HG02588 (cell line): Measurements from ENCODE around the gene GMNN.
"Not testable (repeated sequence)": the region's sequence is repeated elsewhere in the genome, so short reads cannot be mapped to it uniquely, and the experiment has no call there.

Source experiments
- ATAC-seq: cut with Tn5 transposase; IDR thresholded peaks from one replicate; pipeline ENCODE4 v1.9.1; 2021; ENCODE audit warnings: mild to moderate bottlenecking, moderate library complexity; ENCODE audit not compliant: unreplicated experiment

Gene GMNN

DNA sequence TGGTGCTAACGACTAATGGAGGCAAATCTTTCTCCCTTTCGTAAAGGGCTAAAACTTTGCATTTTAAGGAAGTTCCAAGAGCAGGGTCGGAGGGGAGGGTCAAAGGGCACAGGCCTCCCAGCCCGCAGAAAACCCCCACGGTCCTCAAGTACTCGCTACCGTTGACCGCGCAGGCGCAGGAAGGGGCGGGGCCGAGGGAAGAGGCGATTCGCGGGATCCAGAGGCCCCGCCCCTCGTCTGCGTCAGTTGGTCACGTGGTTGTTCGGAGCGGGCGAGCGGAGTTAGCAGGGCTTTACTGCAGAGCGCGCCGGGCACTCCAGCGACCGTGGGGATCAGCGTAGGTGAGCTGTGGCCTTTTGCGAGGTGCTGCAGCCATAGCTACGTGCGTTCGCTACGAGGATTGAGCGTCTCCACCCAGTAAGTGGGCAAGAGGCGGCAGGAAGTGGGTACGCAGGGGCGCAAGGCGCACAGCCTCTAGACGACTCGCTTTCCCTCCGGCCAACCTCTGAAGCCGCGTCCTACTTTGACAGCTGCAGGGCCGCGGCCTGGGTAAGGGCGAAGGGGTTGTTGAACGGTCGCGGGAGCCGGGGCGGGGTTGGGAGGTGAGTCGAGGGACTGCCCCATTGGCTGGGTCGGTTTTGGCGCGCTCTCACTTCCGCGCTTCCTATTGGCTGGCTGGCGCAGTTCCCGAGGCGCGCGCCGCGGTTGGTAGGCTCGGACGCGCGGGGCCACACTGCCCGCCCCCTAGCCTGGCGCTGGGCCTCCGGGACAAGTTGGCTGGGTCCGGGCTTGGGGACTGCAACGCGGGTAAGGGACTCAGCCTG is at the start of gene GMNN:
Gene GMNN, plus strand, starts transcription at position 242 of the 824 bp plus-strand sequence. CDS start 2,310 bp downstream, outside the sequence.
- ATAC-seq = peak; percentile 91

DNA sequence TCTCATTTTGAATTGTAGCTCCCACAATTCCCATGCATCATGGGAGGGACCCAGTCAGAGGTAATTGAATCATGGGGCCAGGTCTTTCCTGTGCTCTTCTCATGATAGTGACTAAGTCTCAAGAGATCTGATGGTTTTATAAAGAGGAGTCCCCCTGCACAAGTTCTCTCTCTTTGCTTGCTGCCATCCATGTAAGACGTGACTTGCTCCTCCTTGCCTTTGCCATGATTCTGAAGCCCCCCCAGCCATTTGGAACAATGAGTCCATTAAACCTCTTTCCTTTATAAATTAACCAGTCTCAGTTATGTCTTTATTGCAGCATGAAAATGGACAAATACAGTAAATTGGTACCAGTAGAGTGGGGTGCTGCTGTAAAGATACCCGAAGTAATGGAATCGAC is 44.1 kb upstream of the GMNN start:
- not testable (repeated sequence) for ATAC-seq

DNA sequence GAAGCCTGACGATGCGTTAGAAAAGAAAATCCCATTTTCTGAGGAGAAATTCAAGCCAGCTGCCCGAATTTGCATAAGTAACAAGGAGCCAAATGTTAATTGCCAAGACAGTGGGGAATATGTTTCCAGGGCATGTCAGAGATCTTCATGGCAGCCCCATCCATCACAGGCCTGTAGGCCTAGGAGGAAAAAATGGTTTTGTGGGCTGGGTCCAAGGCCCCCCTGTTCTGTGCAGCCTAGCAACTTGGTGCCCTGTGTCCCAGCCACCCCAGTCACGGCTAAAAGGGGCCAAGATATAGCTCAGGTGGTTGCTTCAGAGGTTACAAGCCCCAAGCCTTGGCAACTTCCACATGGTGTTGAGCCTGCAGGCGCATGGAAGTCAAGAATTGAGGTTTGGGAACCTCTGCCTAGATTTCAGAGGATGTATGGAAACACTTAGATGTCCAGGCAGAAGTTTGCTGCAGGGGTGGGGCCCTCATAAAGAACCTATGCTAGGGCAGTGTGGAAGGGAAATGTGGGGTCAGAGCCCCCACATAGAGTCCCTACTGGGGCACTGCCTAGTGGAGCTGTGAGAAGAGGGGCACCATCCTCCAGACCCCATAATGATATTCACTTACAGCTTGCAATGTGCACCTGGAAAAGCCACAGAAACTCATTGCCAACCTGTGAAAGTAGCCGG is 43.1 kb upstream of the GMNN start:
- ATAC-seq = not testable (repeated sequence)

DNA sequence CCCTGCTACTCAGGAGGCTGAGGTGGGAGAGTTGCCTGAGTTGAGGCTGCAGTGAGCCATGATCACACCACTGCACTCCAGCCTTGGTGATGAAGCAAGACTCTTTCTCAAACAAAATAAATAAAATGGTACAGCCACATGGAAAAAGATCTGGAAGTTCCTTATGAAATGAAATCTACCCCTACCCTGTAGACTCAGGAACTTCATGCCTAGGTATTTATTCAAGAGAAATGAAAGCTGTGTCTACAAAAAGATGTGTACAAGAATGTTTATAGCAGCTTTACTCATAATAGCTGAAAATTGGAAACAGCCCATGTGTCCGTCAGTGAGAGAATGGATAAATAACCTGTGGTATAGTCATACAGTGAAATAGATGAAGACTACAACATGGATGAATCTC is 40.6 kb upstream of the GMNN start:
- ATAC-seq = no peak

DNA sequence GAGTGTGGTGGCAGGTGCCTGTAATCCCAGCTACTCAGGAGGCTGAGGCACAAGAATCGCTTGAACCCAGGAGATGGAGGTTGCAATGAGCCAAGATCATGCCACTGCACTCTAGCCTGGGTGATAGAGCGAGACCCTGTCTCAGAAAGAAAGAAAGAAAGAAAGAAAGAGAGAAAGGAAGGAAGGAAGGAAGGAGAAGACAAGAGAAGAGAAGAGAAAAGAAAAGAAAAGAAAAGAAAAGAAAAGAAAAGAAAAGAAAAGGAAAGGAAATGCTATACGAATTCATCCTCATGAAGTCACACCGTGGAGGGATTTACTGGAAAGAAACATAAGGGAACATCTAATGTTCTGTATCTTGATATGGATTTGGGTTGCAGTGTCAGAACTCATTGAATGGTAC is 40.0 kb upstream of the GMNN start:
- ATAC-seq = not testable (repeated sequence)

DNA sequence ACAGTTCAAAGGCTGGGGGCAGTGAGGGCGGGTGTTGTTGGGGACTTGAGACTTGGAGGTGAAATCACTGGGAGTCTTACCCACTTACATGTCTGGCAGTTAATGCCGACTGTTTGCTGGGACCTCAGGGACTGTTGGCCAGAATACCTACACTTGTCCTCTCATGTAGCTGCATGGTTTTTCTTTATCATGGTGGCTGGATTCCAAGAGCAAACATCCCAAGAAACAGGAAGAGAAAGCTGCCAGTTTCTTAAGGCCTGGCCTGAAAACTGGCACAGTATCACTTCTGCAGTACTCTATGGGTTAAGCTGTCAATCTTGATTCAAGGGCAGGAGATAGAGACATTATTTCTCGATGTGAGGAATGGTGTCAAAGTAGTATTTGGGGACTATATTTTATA is 36.0 kb upstream of the GMNN start:
- no peak for ATAC-seq

DNA sequence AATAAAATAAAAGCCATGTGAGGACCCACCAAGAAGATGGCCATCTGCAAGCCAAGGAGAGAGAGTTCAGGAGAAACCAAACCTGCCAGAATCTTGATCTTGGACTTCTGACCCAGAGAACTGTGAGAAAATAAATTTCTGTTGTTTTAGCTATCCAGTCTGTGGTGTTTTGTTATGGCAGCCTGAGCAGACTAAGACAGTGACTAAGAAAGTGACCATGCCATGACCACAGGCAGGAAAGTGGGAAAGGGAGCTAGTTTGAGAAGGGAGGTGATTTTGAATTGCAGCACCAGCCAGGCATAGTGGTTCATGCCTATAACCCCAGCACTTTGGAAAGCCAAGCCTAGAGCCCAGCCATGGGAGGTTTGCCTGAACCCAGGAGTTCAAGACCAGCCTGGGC is 33.9 kb upstream of the GMNN start:
- ATAC-seq = no peak

DNA sequence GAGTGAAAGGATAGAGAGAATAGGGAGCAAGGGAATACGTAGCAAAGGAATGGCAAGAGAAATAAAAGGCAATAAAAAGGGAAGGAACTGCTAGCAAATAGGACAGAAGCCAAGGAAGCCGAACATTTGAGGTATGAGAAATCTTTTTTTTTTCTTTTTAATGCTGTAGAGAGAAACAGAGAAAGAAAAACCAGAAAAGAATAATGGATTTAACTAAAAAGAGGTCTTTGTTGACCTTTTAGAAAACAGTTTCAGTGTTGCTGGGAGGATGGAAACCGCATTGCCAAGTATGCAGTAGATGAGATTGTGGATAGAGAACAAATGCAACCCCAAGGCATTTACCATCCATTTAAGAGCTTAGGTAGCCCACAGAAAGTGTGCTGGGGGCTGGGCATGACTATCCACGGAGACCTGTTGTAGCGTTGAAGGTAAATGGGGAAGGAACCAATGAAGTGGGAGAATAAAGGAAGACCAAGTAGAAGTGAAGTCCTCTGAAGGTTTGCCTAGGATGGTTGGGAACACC is 32.5 kb upstream of the GMNN start:
- no peak for ATAC-seq

DNA sequence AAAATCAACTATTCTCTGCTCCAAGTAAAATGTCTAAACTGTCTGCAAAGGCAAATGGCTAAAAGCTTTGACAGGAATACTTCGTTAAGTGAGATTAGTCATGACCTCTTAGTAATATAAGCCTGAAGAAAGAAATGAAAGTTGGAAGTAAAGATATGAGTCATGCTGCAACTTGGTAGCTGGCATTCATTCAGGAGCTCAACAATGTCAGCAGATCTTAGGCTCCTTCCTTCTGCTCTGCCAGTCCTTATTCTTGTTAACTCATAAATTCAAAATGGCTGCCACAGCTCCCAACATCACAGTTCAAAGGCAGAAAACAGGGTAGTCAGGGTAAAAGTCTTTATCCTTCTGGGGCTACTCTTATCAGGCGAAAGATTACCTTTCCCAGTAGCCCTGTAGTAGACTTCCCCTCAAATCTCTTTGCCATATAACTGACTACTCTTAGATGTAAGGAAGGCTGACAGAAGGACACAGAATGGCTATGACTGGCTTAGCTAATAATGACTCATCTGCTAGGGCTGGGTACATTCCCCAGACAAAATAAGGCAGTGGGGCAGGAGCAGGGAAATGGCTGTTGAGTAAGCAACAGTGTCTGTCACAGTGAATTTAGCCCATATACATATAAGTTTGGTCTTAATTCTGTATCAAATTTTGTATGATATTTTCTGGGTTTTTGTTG is 31.3 kb upstream of the GMNN start:
- peak; percentile 81 for ATAC-seq

DNA sequence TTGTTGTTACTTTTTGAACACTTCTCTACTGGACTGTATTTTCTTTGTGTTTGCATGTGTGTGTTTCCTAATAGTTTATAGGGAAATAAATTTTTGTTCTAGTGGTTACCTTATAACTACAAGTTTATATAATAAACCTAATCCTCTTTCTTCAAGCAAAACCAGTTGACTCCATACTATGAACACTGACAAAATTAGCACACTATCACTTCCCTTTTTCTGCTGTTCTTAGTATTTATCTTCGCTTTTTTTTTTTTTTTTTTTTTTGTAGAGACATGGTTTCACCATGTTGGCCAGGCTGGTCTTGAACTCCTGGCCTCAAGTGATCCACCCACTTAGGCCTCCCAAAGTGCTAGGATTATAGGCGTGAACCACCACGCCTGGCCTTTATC is 30.8 kb upstream of the GMNN start:
- ATAC-seq = no peak

DNA sequence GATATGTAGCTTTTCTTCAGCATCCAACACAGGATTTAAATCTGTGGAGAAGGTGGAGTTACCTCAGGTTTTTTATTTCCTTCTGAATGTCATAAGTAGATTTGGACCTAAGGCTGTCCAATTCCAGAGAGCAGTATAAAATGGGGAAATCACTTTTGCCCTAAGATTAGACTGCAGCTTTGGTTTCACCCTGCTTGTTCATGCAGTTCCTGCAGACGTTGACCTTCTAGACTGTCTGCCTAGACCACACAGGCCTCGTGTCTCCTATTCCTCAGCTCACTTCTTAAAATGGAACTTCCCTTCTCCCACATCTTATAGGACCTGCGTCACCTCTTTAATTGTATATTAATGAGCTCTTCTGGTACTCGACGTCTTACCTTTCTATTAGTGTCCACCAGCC is 29.8 kb upstream of the GMNN start:
- ATAC-seq = no peak

DNA sequence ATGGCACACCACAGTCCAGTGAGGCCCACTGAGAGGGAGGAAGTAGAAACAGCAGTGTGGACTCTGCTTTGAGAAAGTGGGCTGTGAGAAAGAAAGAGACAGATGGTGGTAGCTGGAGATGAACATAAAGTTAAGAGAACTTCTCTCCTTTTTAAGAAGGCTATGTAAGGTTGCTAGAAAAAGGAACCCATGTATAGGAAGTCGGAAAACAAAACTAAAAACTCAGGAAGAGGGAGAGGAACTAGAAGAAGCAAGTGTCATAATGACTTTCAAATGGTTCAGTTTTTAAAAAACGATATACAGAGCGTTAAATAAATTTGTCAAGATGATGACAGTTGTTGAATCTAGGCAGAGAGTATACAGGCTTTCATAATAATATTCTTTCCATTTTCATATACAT is 25.4 kb upstream of the GMNN start:
- no peak for ATAC-seq

DNA sequence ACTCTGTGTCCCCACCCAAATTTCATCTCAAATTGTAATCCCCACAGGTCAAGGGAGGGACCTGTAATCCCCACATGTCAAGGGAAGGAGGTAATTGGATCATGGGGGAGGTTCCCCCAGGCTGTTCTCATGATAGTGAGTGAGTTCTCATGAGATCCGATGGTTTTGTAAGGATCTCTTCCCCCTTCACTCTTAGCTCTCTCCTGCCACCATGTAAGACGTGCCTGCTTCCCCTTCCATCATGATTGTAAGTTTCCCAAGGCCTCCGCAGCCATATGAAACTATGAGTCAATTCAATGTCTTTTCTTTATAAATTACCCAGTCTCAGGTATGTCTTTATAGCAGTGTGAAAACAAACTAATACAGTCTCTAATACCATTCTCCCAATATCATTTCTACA is 23.9 kb upstream of the GMNN start:
- not testable (repeated sequence) for ATAC-seq

DNA sequence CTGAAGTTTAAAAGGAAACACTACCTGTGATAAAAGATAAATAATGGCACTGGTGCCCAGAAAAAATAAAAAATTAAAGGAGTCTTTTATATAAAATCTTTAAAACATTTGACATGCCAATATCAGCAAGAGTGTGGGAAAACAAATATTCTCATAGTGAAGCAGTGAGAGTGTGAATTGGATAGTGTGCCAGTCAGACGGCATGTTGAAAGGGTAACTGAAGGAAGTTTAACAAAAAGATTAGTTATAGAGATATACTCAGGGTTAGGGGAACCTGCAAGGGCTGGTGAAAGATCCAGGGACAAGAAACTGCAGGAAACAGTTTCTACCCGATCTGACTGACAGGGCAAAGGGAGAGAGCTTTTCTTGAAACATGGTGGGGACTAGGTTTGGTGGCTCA is 22.2 kb upstream of the GMNN start:
- no peak for ATAC-seq

DNA sequence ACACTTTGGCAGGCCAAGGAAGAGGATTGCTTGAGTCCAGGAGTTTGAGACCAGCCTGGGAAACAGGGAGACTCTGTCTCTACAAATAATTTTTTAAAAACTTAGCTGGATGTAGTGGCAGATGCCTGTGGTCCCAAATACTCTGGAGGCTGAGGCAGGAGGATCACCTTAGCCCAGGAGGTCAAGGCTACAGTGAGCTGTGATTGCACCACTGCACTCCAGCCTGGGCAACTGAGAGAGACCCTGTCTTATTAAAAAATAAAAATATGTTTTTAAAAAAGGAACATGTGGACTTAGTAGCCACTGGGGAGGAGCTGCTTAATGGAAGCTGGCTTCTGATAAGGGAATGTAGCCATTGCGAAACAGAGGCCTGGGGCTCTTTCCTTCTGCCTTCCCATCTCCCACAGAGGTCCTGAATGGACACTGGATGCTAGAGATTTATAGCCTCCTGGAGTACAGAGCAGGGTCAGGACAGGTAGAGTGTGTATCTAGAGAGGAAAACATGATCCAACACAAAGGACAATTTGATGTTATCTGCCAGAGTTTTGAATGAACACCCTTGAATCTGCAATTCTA is 21.7 kb upstream of the GMNN start:
- no peak for ATAC-seq

DNA sequence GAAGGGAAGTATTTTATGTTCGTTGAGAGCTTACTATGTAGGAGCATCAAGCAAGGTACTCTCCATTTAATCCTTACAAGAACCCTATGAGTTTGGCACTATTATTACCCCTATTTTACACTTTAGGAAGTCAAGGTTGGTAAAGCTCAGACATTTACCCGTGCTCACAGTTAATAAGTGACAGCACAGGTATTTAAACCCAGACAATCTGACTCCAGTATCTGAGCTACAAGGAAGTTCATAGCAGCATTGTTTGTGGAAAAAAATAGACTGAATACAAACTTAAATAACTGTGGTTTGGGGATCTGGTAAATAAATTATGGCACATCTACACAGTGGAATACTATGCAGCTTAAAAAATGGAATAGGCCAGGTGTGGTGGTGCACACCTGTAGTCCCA is 21.2 kb upstream of the GMNN start:
- no peak for ATAC-seq

DNA sequence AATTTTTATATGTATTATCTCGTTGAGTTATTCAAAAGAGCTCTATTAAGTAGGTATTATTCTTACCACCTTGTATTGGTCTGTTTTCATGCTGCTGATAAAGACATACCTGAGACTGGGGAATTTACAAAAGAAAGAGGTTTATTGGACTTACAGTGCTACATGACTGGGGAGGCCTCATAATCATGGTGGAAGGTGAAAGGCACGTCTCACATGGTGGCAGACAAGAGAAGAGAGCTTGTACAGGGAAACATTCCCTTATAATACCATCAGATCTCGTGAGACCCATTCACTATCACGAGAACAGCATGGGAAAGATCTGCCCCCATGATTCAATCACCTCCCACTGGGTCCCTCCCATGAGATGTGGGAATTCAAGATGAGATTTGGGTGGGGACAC is 20.4 kb upstream of the GMNN start:
- not testable (repeated sequence) for ATAC-seq

DNA sequence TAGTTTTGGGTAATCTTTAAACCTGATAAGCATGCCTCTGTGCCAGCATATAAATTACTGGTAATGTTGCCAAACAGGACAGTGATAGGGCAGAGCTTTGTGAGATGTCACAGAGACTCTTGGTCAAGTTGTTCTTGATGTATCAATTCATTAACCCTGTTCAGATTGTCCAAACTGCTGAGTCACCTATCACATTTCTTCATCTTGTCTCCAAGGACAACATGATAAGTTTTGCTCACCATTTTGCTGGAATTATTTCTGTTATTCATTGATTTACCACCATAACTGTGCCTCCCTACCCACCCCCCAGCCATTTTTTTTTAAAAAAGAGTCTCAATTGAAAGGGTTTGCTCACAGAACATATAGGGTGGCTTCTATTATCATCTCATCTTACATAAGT is 19.5 kb upstream of the GMNN start:
- no peak for ATAC-seq

DNA sequence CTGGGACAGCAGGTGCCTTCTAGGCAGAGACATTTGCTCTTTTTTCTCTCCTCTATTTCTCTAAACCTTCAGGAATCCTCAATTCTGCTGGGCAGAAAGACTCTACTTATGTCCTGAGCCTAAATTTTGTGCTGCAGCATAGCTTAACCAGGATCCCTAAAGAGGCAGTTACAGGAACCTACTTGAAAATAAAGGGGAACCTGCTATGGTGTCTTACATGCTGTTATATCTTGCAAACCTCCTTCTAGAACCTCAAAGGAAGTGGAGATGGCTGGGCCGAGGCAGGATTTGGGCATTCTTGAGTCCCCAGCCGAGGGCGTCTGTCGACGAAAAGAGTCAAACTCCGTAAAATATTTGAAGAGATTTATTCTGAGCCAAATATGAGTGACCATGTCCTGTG is 17.1 kb upstream of the GMNN start:
- ATAC-seq = no peak

DNA sequence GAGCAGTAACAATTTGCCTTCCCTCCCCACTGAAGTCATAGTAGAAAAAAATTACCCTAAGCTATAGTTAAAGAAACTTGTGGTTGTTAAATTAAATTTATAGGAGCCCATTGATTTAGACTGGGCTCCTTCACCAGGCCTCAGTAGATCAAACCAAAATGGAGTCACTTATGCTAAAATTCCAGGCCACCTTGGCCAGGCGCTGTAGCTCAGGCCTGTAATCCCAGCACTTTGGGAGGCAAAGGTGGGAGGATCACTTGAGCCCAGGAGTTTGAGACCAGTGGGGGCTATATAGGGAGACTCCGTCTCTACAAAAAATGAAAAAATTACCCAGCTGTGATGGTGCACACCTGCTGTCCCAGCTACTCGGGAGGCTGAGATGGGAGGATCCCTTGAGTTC is 15.0 kb upstream of the GMNN start:
- ATAC-seq = no peak

DNA sequence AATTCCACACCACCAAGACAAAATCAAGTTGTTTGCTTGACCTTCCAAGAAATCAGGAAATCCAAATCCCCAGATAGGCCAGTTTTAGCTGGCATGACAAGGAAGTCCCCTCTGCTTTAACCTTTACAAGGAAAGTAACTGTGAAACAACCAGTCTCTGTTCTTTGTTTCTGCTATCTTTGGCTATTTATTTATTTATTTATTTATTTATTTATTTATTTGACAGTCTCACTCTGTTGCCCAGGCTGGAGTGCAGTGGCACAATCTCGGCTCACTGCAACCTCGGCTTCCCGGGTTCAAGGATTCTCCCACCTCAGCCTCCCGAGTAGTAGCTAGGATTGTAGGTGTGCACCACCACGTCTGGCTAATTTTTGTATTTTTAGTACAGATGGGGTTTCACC is 14.5 kb upstream of the GMNN start:
- no peak for ATAC-seq
